Measurements from ENCODE around the gene NSUN5. TPM values are rescaled to one million over a fixed set of nuclear protein-coding genes. Genes with fewer than 3 reads are reported as not detected.
"Not testable (repeated sequence)": the region's sequence is repeated elsewhere in the genome, so short reads cannot be mapped to it uniquely, and the experiment has no call there.

The NSUN5 gene
- polyA plus RNA-seq, 3 donors, result 28.6 to 37.7 (median 31.3) TPM

- H4K20me1 ChIP-seq (ENCODE audit: insufficient read depth, low read length); H3K9me3 Mint-ChIP-seq; H3K4me2 ChIP-seq (replicated peaks; ENCODE audit: extremely low read depth, low read length, poor library complexity, severe bottlenecking); H3K27ac ChIP-seq (ENCODE audit: low read depth in 1 of 2, low read length in 2 of 2); intact Hi-C loops (cut with micrococcal nuclease); H3K4me1 ChIP-seq (ENCODE audit: control insufficient read depth in 1 of 2, insufficient read depth in 2 of 2, low read length in 2 of 2); H3K36me3 Mint-ChIP-seq; H3K9ac ChIP-seq (ENCODE audit: insufficient read depth, low read length, poor library complexity, severe bottlenecking); H3K4me1 Mint-ChIP-seq; DNase-seq; H2AFZ ChIP-seq (ENCODE audit: insufficient read depth, low read depth, low read length, poor library complexity, severe bottlenecking); H3K36me3 ChIP-seq (replicated peaks in 1 of 2; ENCODE audit: control insufficient read depth in 1 of 2, insufficient read depth in 2 of 2, low read length in 2 of 2); H3K79me2 ChIP-seq (ENCODE audit: insufficient read depth, low read length); H3K27ac Mint-ChIP-seq; H3K4me3 Mint-ChIP-seq; H3K27me3 Mint-ChIP-seq (ENCODE audit: low read depth in 3 of 3); H3K9me3 ChIP-seq (replicated peaks in 1 of 2; ENCODE audit: control insufficient read depth in 1 of 2, insufficient read depth in 1 of 2, low read length in 2 of 2); H3K4me3 ChIP-seq (replicated peaks in 1 of 3; ENCODE audit: low read depth in 2 of 3, low read length in 3 of 3); H3K27me3 ChIP-seq (ENCODE audit: control insufficient read depth in 2 of 2, insufficient read depth in 2 of 2, low read length in 2 of 2): not testable (repeated sequence)
- WGBS (ENCODE audit: insufficient coverage), result no CpG with 5 or more reads among the region's 22 CpGs
These were observed 41.8 kb downstream of the NSUN5 start for GRCh38 chr7:73266719-73267368.

- H3K9ac ChIP-seq (ENCODE audit: insufficient read depth, low read length, poor library complexity, severe bottlenecking); H3K27me3 ChIP-seq (ENCODE audit: control insufficient read depth in 2 of 2, insufficient read depth in 2 of 2, low read length in 2 of 2); H3K27me3 Mint-ChIP-seq (ENCODE audit: low read depth in 3 of 3); H3K4me1 Mint-ChIP-seq; H3K9me3 ChIP-seq (replicated peaks in 1 of 2; ENCODE audit: control insufficient read depth in 1 of 2, insufficient read depth in 1 of 2, low read length in 2 of 2); H3K27ac Mint-ChIP-seq; H3K4me3 ChIP-seq (replicated peaks in 1 of 3; ENCODE audit: low read depth in 2 of 3, low read length in 3 of 3); H3K27ac ChIP-seq (ENCODE audit: low read depth in 1 of 2, low read length in 2 of 2); H2AFZ ChIP-seq (ENCODE audit: insufficient read depth, low read depth, low read length, poor library complexity, severe bottlenecking); H3K4me3 Mint-ChIP-seq; H3K79me2 ChIP-seq (ENCODE audit: insufficient read depth, low read length); intact Hi-C loops (cut with micrococcal nuclease); H3K36me3 Mint-ChIP-seq; H3K4me2 ChIP-seq (replicated peaks; ENCODE audit: extremely low read depth, low read length, poor library complexity, severe bottlenecking); H3K36me3 ChIP-seq (replicated peaks in 1 of 2; ENCODE audit: control insufficient read depth in 1 of 2, insufficient read depth in 2 of 2, low read length in 2 of 2); H3K9me3 Mint-ChIP-seq; DNase-seq; H3K4me1 ChIP-seq (ENCODE audit: control insufficient read depth in 1 of 2, insufficient read depth in 2 of 2, low read length in 2 of 2); H4K20me1 ChIP-seq (ENCODE audit: insufficient read depth, low read length): not testable (repeated sequence)
- WGBS (ENCODE audit: insufficient coverage), result no CpG with 5 or more reads among the region's 2 CpGs
These were observed 46.2 kb downstream of the NSUN5 start for GRCh38 chr7:73262416-73262815.

Small RNAs within 50 kb of the gene (small RNA-seq; reads per million reads assigned to genes)
- not detected for gene RNU6-1080P (ENCODE audit: insufficient read length, low read depth)

Other genes starting within 250 kb of the NSUN5 start
- gene SPDYE9, start 222.8 kb downstream of the NSUN5 start, polyA plus RNA-seq, result not detected
- gene TRIM50, start 19.3 kb upstream of the NSUN5 start, polyA plus RNA-seq, result not detected
- under 1 TPM in 1 of 3 donors, not detected in 2; 0.17 TPM for gene FKBP6, start 19.3 kb upstream of the NSUN5 start, polyA plus RNA-seq
- under 1 TPM in 2 of 3 donors, not detected in 1; 0.07 to 0.11 TPM for gene FZD9, start 125.0 kb upstream of the NSUN5 start, polyA plus RNA-seq
- 10 to 100 TPM in 1 of 3 donors, 1 to 10 TPM in 2; 2.5 to 12.1 (median 5.0) TPM for gene BAZ1B, start 213.5 kb upstream of the NSUN5 start, polyA plus RNA-seq
- gene BCL7B, start 248.9 kb upstream of the NSUN5 start, polyA plus RNA-seq, result 10 to 100 TPM; 53.5 to 73.8 (median 68.7) TPM